ENCODE results near the gene EDEM2. TPM values are rescaled to one million over a fixed set of nuclear protein-coding genes. Genes with fewer than 3 reads are reported as not detected.
"Not testable (repeated sequence)": the region's sequence is repeated elsewhere in the genome, so short reads cannot be mapped to it uniquely, and the experiment has no call there.

The EDEM2 gene
- total RNA-seq, 2 donors from 2014 or later, result 27.1 to 30.0 TPM

GRCh38 chr20:35191419-35192117, 44.4 kb upstream of the EDEM2 start:
- WGBS, result 60% methylated on average over 5 of the region's 5 CpGs
- no peaks in the 10 kb centered on the region for H3K27me3 ChIP-seq (replicated peaks; ENCODE audit: insufficient read depth)
- H3K4me3 ChIP-seq, result no peak overlapping the region
- H3K36me3 ChIP-seq, result no peaks in the 10 kb centered on the region
- DNase-seq (ENCODE audit: low spot score), result no peak
- H3K27ac ChIP-seq, result peak overlapping the region; percentile 1 to 63
- H3K9me3 ChIP-seq, result no peaks in the 10 kb centered on the region
- intact Hi-C loops (cut with DNase I), result no loop called here
- H3K4me1 ChIP-seq (replicated peaks), result no peaks in the 10 kb centered on the region
- TF ChIP-seq CTCF (IDR thresholded peaks at IDR 0.05) (no peak), POLR2AphosphoS5 (IDR thresholded peaks at IDR 0.05) (no peak), POLR2A (IDR thresholded peaks at IDR 0.05) (no peak)

DNA sequence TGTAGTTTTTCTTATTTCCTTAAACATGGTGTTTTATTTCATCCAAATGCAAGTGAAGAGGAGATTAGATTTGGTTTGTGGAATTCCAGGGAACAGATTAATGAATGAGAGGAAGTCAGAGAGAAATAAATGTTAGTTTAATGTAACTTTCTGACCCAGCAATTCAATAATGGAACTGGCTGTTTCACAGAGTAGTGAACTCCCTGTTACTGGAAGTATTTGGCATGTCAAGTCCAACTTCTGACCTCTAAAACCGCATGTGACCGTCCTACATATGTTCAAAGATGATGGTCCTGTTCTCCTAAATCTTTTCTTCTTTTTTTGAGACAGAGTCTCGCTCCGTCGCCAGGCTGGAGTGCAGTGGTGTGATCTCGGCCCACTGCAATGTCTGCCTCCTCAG, 43.4 kb upstream of the EDEM2 start:
- Histone ChIP-seq H3K4me3 (no peak overlapping the region), H3K9me3 (no peaks in the 10 kb centered on the region), H3K4me1 (replicated peaks) (no peaks in the 10 kb centered on the region), H3K27me3 (replicated peaks; ENCODE audit: insufficient read depth) (no peaks in the 10 kb centered on the region), H3K36me3 (no peaks in the 10 kb centered on the region), H3K27ac (no peak overlapping the region)
- no peak for TF ChIP-seq CTCF (IDR thresholded peaks at IDR 0.05)
- no peak for TF ChIP-seq POLR2A (IDR thresholded peaks at IDR 0.05)
- TF ChIP-seq POLR2AphosphoS5 (IDR thresholded peaks at IDR 0.05), result no peak
- no peak for DNase-seq (ENCODE audit: low spot score)
- WGBS, result 92% methylated on average over 6 of the region's 6 CpGs
- intact Hi-C loops (cut with DNase I), result no loop called here

DNA sequence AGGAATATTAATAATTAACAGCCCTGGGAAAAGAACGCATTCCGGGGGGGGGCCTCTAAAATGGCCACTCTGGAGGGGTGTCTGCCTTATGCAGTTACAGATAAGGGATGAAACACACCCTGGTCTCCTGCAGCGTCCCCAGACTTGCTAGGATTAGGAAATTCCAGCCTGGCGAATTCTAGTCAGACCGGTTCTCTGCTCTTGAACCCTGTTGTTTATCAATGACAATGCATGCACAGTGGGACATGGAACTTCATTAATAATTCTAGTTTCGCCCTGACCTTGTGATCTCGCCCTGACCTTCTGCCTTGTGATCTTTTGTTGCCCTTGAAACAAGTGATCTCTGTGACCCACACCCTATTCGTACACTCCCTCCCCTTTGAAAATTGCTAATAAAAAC, 42.1 kb upstream of the EDEM2 start:
- H3K36me3 ChIP-seq; H3K27me3 ChIP-seq (replicated peaks; ENCODE audit: insufficient read depth); H3K4me3 ChIP-seq; H3K27ac ChIP-seq; H3K9me3 ChIP-seq; H3K4me1 ChIP-seq (replicated peaks); intact Hi-C loops (cut with DNase I); DNase-seq (ENCODE audit: low spot score): not testable (repeated sequence)
- 80% methylated on average over 8 of the region's 8 CpGs for WGBS

GRCh38 chr20:35187584-35188190, 40.6 kb upstream of the EDEM2 start:
- Histone ChIP-seq H3K4me3 (no peak overlapping the region), H3K4me1 (replicated peaks) (no peaks in the 10 kb centered on the region), H3K36me3 (no peaks in the 10 kb centered on the region), H3K27me3 (replicated peaks; ENCODE audit: insufficient read depth) (no peaks in the 10 kb centered on the region), H3K27ac (no peak overlapping the region), H3K9me3 (no peaks in the 10 kb centered on the region)
- DNase-seq (ENCODE audit: low spot score), result no peak
- WGBS, result 60% methylated on average over 5 of the region's 5 CpGs
- intact Hi-C loops (cut with DNase I), result no loop called here
- no peak for TF ChIP-seq CTCF (IDR thresholded peaks at IDR 0.05)
- TF ChIP-seq POLR2AphosphoS5 (IDR thresholded peaks at IDR 0.05), result no peak
- no peak for TF ChIP-seq POLR2A (IDR thresholded peaks at IDR 0.05)

- H3K27ac ChIP-seq; H3K27me3 ChIP-seq (replicated peaks; ENCODE audit: insufficient read depth); intact Hi-C loops (cut with DNase I); H3K4me3 ChIP-seq; H3K9me3 ChIP-seq; H3K4me1 ChIP-seq (replicated peaks); DNase-seq (ENCODE audit: low spot score); H3K36me3 ChIP-seq: not testable (repeated sequence)
- WGBS, result 92% methylated on average over 10 of the region's 10 CpGs
Measured at GRCh38 chr20:35186691-35187289, 39.7 kb upstream of the EDEM2 start.

DNA sequence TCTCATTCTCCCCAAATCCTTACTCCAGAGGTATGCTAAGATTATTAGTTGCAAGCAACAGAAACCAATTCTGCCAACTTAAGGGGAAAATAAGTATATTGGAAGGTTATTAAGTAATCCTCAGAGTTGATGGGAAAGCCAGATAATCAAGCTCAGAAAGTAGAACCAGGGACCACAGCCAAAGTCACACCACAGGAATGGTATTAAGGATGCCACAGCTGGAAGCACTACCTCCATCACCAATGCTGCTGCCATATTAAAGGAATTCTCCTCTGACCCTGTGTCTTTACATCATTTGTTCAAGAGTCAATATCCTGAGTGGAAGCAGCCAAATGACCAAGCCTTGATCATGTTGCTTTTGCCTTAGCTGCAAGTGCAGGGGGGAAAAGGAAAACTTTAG, 34.6 kb upstream of the EDEM2 start:
- H3K4me3 ChIP-seq, result no peak overlapping the region
- intact Hi-C loops (cut with DNase I), result no loop called here
- H3K27ac ChIP-seq, result no peak overlapping the region
- no peaks in the 10 kb centered on the region for H3K4me1 ChIP-seq (replicated peaks)
- no peaks in the 10 kb centered on the region for H3K36me3 ChIP-seq
- H3K9me3 ChIP-seq, result no peaks in the 10 kb centered on the region
- no peak for DNase-seq (ENCODE audit: low spot score)
- TF ChIP-seq POLR2A (IDR thresholded peaks at IDR 0.05), result no peak
- no peak for TF ChIP-seq CTCF (IDR thresholded peaks at IDR 0.05)
- no peak for TF ChIP-seq POLR2AphosphoS5 (IDR thresholded peaks at IDR 0.05)
- no peaks in the 10 kb centered on the region for H3K27me3 ChIP-seq (replicated peaks; ENCODE audit: insufficient read depth)

All from prostate gland (tissue), 2 donors.